Retinal pigment epithelial cell (primary cell): ENCODE measurements around the gene GLYATL1.

Experiments used
- DNase-seq: peaks from one replicate; pipeline ENCODE4 v3.0.0-alpha.2; 2010; ENCODE audit warnings: low read depth
- H3K4me3 ChIP-seq: 2 replicates; pipeline ENCODE4 v1.5.1; 2011; ENCODE audit warnings: mild to moderate bottlenecking, low read length, control low read depth, moderate library complexity
- TF ChIP-seq, protein P1 (sequence below): conservative IDR thresholded peaks from 2 replicates; pipeline ENCODE4 v1.5.1; 2011; ENCODE audit warnings: low read depth, low read length, control low read depth, inconsistent platforms

The GLYATL1 gene, protein sequence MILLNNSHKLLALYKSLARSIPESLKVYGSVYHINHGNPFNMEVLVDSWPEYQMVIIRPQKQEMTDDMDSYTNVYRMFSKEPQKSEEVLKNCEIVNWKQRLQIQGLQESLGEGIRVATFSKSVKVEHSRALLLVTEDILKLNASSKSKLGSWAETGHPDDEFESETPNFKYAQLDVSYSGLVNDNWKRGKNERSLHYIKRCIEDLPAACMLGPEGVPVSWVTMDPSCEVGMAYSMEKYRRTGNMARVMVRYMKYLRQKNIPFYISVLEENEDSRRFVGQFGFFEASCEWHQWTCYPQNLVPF

DNA sequence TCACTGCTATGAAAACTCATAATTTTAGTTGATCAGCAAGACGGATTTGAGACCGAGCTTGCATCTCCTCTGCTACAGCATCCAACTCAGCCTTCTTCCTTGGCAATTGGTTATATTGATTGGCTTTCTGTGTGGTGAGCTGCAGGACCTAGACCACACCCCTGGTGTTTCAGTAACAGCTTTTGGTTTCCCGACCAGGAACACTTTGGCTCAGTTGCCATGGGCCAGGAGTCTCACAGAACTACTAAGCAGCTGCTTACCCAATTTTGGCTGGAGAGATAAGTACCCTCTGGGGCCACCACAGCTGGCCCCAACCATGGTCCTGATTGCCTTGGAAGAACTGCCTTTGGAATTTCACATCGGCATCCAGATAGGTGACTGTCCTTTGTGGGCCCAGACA, at the start of gene GLYATL1:
Gene GLYATL1, plus strand, starts transcription at position 212 of the 400 bp plus-strand sequence. CDS start 7,600 bp downstream, outside the sequence.
- H3K4me3 ChIP-seq: no peak within 1 kb of the TSS
- no peak for DNase-seq
- TF ChIP-seq, protein P1, sequence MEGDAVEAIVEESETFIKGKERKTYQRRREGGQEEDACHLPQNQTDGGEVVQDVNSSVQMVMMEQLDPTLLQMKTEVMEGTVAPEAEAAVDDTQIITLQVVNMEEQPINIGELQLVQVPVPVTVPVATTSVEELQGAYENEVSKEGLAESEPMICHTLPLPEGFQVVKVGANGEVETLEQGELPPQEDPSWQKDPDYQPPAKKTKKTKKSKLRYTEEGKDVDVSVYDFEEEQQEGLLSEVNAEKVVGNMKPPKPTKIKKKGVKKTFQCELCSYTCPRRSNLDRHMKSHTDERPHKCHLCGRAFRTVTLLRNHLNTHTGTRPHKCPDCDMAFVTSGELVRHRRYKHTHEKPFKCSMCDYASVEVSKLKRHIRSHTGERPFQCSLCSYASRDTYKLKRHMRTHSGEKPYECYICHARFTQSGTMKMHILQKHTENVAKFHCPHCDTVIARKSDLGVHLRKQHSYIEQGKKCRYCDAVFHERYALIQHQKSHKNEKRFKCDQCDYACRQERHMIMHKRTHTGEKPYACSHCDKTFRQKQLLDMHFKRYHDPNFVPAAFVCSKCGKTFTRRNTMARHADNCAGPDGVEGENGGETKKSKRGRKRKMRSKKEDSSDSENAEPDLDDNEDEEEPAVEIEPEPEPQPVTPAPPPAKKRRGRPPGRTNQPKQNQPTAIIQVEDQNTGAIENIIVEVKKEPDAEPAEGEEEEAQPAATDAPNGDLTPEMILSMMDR: no peak

DNA sequence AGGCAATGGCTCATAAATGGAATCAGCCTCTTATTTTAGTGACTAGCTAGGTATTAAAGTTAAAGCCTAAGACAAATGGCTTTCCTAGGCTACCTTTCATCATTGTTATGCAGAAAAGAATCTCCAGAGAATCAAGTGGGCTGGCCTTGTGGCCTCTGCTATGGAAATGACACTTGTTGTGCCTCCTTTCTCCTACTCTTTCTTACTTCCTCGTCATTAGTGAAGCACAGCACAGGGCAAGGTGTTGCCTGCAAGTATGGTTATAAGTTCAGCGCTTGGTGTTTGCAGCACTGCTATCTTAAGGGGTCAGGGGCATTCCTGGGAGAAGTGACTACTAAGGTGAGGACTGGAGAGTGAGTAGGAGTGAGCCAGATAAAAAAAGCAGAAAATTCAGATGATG, 45.4 kb upstream of the GLYATL1 start:
- no peak for DNase-seq
- TF ChIP-seq, protein P1: no peak
- H3K4me3 ChIP-seq: no peak overlapping the region

DNA sequence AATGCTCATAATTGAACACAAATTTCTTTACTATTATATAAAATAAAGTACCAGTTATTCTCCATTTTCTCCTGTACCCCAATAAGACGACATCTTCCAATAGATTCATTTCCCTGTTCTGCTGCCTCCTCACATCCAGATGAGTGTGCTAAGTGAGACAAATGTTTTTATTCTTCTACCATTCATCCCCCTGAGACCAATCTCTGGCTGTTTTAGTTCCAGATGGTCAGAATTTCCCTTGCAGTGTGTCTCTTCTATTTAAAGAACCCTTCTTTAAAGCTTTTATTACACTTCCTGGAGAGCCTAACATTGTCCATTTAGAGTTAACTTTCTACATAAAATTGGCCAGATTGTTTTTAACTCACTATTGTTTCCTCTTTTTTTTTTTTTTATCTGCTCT, 41.2 kb upstream of the GLYATL1 start:
- TF ChIP-seq, protein P1: no peak
- no peak overlapping the region for H3K4me3 ChIP-seq
- DNase-seq: no peak

DNA sequence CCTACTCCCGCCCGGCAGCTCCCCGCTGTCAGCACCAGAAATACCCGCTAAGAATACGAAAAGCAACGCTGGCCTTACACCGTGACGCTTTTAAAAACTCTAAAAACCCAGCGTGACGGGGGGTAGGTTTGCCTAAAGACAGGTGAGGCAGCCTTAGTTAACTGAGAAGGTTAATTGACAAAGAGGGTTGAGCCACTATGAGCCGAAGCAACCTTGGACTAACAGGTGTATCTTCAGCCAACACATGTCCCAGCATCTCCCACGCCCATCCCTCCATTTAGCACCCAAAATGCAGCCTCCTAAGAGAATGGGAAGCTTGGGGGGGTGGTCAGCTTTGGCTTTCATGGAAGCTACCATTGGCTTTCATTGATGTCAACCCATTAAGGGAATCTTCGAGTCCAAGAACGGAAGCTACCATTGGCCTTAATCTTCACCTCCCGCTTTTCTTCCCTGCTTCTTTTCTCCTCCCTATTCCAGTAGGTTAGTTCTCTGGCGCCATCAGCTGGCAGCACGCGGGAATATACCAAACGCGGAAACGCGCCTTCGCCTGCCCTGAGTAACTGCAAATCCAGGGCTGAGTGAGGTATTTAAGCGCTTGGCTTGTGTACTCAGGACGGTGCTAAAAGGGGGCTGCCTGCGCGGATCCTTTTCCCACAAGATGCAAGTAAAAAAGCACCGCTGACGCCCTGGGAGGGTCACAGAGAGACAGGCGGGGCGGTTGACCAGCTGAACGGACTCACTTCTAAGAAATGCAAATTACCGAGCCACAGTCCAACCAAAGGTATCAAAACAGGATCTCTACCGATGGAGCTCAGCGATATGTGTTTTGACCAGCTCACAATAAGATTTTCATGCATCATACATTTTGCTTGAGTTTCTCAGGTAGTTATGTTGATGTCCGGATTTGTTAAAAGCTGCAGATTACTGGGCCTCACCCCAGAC, 38.5 kb upstream of the GLYATL1 start:
- peak; percentile 68 for DNase-seq
- TF ChIP-seq, protein P1: peak; percentile 83
- peak overlapping the region; percentile 36 for H3K4me3 ChIP-seq

DNA sequence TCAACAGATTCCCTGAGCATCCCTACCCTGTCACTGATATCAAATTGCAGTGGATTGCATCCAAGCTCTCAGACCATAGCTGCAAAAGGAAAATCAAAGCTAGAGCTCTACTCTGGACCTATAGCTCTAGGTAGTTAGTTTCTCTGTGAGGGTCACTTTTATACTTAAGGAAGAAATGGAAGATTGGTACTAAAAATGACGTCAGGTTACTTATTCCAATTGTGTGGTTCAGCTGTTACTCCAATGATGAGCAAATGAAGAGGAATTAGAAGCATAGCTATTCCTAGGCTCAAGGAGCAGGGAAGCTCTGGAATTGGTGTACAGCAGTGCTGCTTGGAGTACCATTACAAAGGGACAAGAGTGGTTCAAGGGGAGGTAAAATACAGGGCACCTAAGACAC, 36.4 kb upstream of the GLYATL1 start:
- no peak overlapping the region for H3K4me3 ChIP-seq
- TF ChIP-seq, protein P1: no peak
- no peak for DNase-seq

DNA sequence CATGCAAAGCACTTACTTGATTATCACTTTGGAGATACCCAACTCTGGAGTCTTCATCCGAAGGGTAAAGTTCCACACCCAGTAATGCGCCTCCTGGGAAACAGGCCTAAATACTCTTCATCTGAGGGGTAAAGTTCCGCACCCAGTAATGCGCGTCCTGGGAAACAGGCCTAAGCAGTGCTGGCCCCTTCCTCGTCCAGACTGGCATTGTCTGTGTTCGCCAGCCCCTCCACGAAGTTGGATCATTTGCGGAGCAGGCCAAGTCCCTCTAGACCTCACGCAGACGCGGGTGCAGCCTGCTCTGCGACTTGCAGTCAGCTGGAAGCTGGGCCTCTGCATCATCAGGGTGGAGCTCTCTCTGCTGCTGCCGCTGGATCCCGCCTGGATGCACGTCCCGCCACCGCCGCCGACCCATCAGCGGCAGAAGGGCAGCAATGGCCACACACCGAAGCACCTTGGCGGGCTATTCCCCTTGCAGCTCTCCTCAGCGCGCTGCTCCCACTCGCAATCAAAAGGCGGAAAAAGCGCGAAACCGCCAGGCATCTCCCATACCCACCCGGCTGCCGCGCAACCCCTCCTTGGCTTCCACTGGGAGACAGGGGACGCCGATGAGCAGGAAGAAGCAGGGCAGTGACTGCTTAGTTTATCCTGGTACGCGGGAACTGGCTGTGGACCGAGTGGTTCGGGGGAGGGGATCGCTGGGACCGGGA, 34.1 kb upstream of the GLYATL1 start:
- H3K4me3 ChIP-seq: peak overlapping the region; percentile 73
- no peak for DNase-seq
- TF ChIP-seq, protein P1: peak; percentile 11
